K562 (cell line): ENCODE measurements around the gene KPNA1. TPM values are rescaled to one million over a fixed set of nuclear protein-coding genes. Genes with fewer than 3 reads are reported as not detected.

Experiments used
- ATAC-seq: fragments of 200-7000 bp; cut with Tn5 transposase; 3 replicates; pipeline ENCODE4 v1.9.1; 2020; ENCODE audit warnings: moderate library complexity
- BruUV-seq: library from RNA; stranded (reverse); fragments of 400-500 nt; replicated peaks from 2 replicates; lab custom pipeline; 2021; lab: Mats Ljungman, UMichigan
- CTCF ChIA-PET: fragments of 300-600 bp; formaldehyde crosslinking; extraction: SDS; loops from one replicate; lab custom pipeline; 2021; ENCODE audit warnings: low intra/inter-chr PET ratio; lab: Yijun Ruan, JAX
- POLR2A ChIA-PET: fragments of 300-600, 350-650 bp; sonication (Branson Sonifier 250); formaldehyde crosslinking; extraction: SDS; loops from one replicate; lab custom pipeline; 2021; ENCODE audit warnings: antibody characterized with exemption, inconsistent platforms; lab: Yijun Ruan, JAX
- DNase-seq, 4 experiments: peaks; one replicate each; pipeline versions ENCODE4 v3.0.0 to v3.0.0-alpha.2; 2011 to 2018; ENCODE audit warnings: low spot score in 3 of 4, mixed read lengths in 3 of 4; ENCODE audit errors: extremely low read depth in 1 of 4
- FAIRE-seq: peaks from 2 replicates; lab custom pipeline; 2011; peaks lifted over from hg19 to GRCh38; lab: Jason Lieb, UNC
- H2AFZ ChIP-seq: 2 replicates; pipeline ENCODE4 v1.6.0; 2011; ENCODE audit warnings: low read depth, low read length, control low read depth, inconsistent platforms
- H3K27ac ChIP-seq: fragments of 200-600 bp; 3 replicates; pipeline ENCODE4 v1.8.0; 2011; ENCODE audit warnings: low read depth, mild to moderate bottlenecking, control low read depth, inconsistent platforms, low read length, moderate library complexity, mixed read lengths; ENCODE audit errors: extremely low read depth
- H3K27me3 ChIP-seq, 2 experiments: fragments of 300-600 bp in 1 of 2; 2 replicates in 1 of 2; 3 replicates in 1 of 2; pipeline versions ENCODE4 v1.6.0 to v1.8.0; 2011; ENCODE audit warnings: inconsistent platforms in 2 of 2, low read length in 2 of 2, mild to moderate bottlenecking in 1 of 2, mixed read lengths in 1 of 2, moderate library complexity in 1 of 2; ENCODE audit not compliant: control insufficient read depth in 2 of 2, insufficient read depth in 2 of 2
- H3K36me3 ChIP-seq: fragments of 300-600 bp; 3 replicates; pipeline ENCODE4 v1.8.0; 2011; ENCODE audit warnings: mild to moderate bottlenecking, low read length, inconsistent platforms; ENCODE audit not compliant: control insufficient read depth, insufficient read depth
- H3K4me1 ChIP-seq, 2 experiments: fragments of 200-600 bp in 1 of 2; replicated peaks in 1 of 2; 2 replicates in 1 of 2; 3 replicates in 1 of 2; pipeline versions ENCODE4 v1.5.1 to v1.8.0; 2011; ENCODE audit warnings: inconsistent platforms in 2 of 2, low read length in 2 of 2, mild to moderate bottlenecking in 1 of 2, mixed read lengths in 1 of 2, moderate library complexity in 1 of 2; ENCODE audit not compliant: control insufficient read depth in 2 of 2, insufficient read depth in 2 of 2
- H3K4me2 ChIP-seq: 2 replicates; pipeline ENCODE4 v1.6.1; 2011; ENCODE audit warnings: low read length, control low read depth, inconsistent platforms, mixed read lengths; ENCODE audit not compliant: insufficient read depth
- H3K4me3 ChIP-seq: fragments of 200-600 bp; sonication (generic), shearing (Covaris generic); 2 replicates; pipeline ENCODE4 v1.5.1; 2016; ENCODE audit warnings: control low read depth, inconsistent platforms
- H3K79me2 ChIP-seq: fragments of 200-600 bp; 3 replicates; pipeline ENCODE4 v1.8.0; 2011; ENCODE audit warnings: low read length, inconsistent platforms; ENCODE audit not compliant: control insufficient read depth, insufficient read depth
- H3K9ac ChIP-seq, 2 experiments: 2 replicates each; pipeline versions ENCODE4 v1.6.0 to v1.6.1; 2011; ENCODE audit warnings: low read depth in 2 of 2, low read length in 2 of 2, control low read depth in 1 of 2, inconsistent platforms in 1 of 2, mild to moderate bottlenecking in 1 of 2, mixed read lengths in 1 of 2; ENCODE audit not compliant: insufficient read depth in 1 of 2
- H3K9me1 ChIP-seq: one replicate; pipeline ENCODE4 v1.6.0; 2011; ENCODE audit warnings: inconsistent platforms, mild to moderate bottlenecking, low read length, moderate library complexity; ENCODE audit not compliant: control insufficient read depth, insufficient read depth
- H3K9me3 ChIP-seq: replicated peaks from 2 replicates; pipeline ENCODE4 v1.5.1; 2011; ENCODE audit warnings: low read depth, low read length, inconsistent platforms; ENCODE audit not compliant: control insufficient read depth, insufficient read depth
- H4K20me1 ChIP-seq: replicated peaks from 2 replicates; pipeline ENCODE4 v1.6.1; 2011; ENCODE audit warnings: low read length, inconsistent platforms, mixed read lengths; ENCODE audit not compliant: control insufficient read depth, insufficient read depth
- C11orf30 ChIP-seq: fragments of 450-650 bp; IDR thresholded peaks from 2 replicates; pipeline ENCODE4 v1.6.1; 2016; ENCODE audit warnings: low read depth, mild to moderate bottlenecking
- KDM2B ChIP-seq: fragments of 250-450 bp; sonication (Bioruptor Pico); IDR thresholded peaks from 2 replicates; pipeline ENCODE4 v1.8.0; 2021; ENCODE audit warnings: mild to moderate bottlenecking, moderate library complexity
- PML ChIP-seq: IDR thresholded peaks from 2 replicates; pipeline ENCODE4 v1.6.1; 2012; ENCODE audit warnings: low read length, inconsistent platforms
- POLR2A ChIP-seq: fragments of 450-650 bp; conservative IDR thresholded peaks from 2 replicates; pipeline ENCODE4 v1.6.1; 2016
- POLR3A ChIP-seq: IDR thresholded peaks from 2 replicates; pipeline ENCODE4 v1.6.1; 2011; ENCODE audit warnings: borderline replicate concordance, mild to moderate bottlenecking, moderate library complexity; ENCODE audit not compliant: insufficient read length, insufficient read depth; ENCODE audit errors: extremely low read depth
- TEAD1 ChIP-seq, 2 experiments: fragments of 450-650 bp in 1 of 2; sonication (generic) in 1 of 2; formaldehyde crosslinking; IDR thresholded peaks; 2 replicates each; pipeline versions ENCODE4 v1.4.0 to v1.8.0; 2020 to 2022; ENCODE audit warnings: mild to moderate bottlenecking in 2 of 2, missing genetic modification reagents in 1 of 2
- ZNF224 ChIP-seq: sonication (generic); formaldehyde crosslinking; IDR thresholded peaks from 2 replicates; pipeline ENCODE4 v1.8.0; 2022; ENCODE audit warnings: mild to moderate bottlenecking, missing genetic modification reagents
- ZNF316 ChIP-seq: fragments of 450-650 bp; IDR thresholded peaks from 2 replicates; pipeline ENCODE4 v1.6.1; 2016
- WGBS: fragments of 100-300 bp; shearing (Covaris generic); methylation state at CpG from one replicate; pipeline ENCODE4 v1.1.6; 2016; ENCODE audit warnings: low coverage, mixed read lengths; ENCODE audit not compliant: insufficient coverage; ENCODE audit errors: missing lambda C conversion rate; 5-methylcytosine and 5-hydroxymethylcytosine counted together
- in situ Hi-C: fragments of 300-500 bp; cut with MboI; formaldehyde crosslinking; loops from 4 replicates; pipeline ENCODE4 v1.15.0; 2018; ENCODE audit warnings: inconsistent platforms, mixed read lengths
- intact Hi-C: fragments of 100-400 bp; cut with micrococcal nuclease; formaldehyde crosslinking; loops from 2 replicates; pipeline ENCODE4 v1.14.2; 2022
- polyA plus RNA-seq, 8 experiments: library from polyadenylated mRNA; depleted of rRNA in 4 of 8; stranded (reverse) in 5 of 8; unstranded in 3 of 8; fragments of >200 nt; fragmentation: Nextera tagmentation in 2 of 8; fragmentation: Illumina TruSeq in 1 of 8; extraction: Ambion mirVana in 2 of 8; extraction: Trizol in 1 of 8; gene quantifications; 2 replicates each; pipeline versions ENCODE4 v1.2.1 to v1.2.3, GENCODE V29; 2011 to 2014; ENCODE audit warnings: inconsistent platforms in 1 of 8, missing spikeins in 1 of 8
- total RNA-seq, 7 experiments: library from RNA; depleted of rRNA in 6 of 7; stranded (reverse); fragments of >200 nt in 6 of 7; fragmentation: Illumina TruSeq in 2 of 7; extraction: Trizol in 2 of 7; gene quantifications; 2 replicates each; pipeline versions ENCODE4 v1.2.1 to v1.2.3, GENCODE V29; 2011 to 2021; ENCODE audit warnings: low replicate concordance in 1 of 7
- TF ChIP-seq, protein P1 (sequence below): fragments of 450-650 bp; formaldehyde crosslinking; IDR thresholded peaks from 2 replicates; pipeline ENCODE4 v1.4.0; 2022; ENCODE audit warnings: missing genetic modification characterization
- TF ChIP-seq, protein P2 (sequence below): sonication (generic); formaldehyde crosslinking; IDR thresholded peaks from 2 replicates; pipeline ENCODE4 v1.8.0; 2023; ENCODE audit warnings: mild to moderate bottlenecking, missing genetic modification reagents

Gene KPNA1
- total and polyA plus RNA-seq, 9 of the 15 experiments (the other 6 are each of a cell fraction or from before 2014, with no cell fraction given): 9.3 to 53.8 (median 33.5) TPM

DNA sequence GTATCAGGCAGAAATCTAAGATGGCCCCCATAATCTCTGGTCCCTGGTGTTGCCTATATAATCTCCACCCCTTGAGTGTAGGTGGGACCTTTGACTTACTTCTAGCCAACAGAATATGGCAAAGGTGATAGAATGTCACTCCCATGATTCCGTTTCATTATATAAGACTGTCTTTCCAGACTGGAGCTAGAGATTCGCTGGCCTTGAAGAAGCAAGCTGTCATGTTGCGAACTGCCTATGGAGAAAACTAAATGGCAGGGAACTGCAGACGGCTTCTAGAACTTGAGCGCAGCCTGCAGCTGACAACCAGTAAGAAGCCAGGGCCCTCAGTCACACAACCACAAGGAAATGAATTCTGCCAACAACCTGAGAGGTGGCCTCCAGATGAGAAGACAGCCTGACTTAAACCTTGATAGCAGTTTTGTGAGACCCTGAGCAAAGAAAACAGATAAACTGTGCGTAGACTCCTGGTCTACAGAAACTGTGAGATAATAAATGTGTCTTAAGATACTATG lies 2.2 kb upstream of the KPNA1 start (continued):
- TF ChIP-seq, protein P1, sequence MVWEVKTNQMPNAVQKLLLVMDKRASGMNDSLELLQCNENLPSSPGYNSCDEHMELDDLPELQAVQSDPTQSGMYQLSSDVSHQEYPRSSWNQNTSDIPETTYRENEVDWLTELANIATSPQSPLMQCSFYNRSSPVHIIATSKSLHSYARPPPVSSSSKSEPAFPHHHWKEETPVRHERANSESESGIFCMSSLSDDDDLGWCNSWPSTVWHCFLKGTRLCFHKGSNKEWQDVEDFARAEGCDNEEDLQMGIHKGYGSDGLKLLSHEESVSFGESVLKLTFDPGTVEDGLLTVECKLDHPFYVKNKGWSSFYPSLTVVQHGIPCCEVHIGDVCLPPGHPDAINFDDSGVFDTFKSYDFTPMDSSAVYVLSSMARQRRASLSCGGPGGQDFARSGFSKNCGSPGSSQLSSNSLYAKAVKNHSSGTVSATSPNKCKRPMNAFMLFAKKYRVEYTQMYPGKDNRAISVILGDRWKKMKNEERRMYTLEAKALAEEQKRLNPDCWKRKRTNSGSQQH (CRISPR knock-in tag): no peak
- no peak for TF ChIP-seq POLR3A

DNA sequence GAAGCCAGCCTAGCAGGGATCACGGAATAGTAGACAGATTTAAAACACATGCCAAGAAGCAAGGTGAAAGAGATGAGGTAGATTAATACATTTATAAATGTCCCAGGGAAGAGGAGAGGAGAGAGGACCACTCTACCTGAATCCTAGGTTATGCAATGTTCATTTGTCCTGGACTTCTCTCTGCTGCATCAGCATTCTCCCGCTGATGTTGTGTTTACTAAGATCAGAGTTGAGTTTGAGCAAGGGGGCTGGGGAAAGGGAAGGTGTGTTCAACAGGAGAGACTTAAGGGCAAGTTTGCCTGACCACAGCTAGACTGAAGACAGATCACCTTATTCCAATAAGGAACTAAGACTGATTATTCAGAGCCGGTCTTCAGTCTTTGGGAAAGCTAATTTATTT lies 1.1 kb upstream of the KPNA1 start:
- H3K36me3 ChIP-seq: no peaks in the 10 kb centered on the region
- H4K20me1 ChIP-seq: peaks cover 9% of the 10 kb centered on the region; the same call in 1 of the 2 replicates
- TF ChIP-seq ZNF316 (peak; percentile 51), POLR2A (no peak), PML (no peak), ZNF224 (CRISPR knock-in tag) (no peak), KDM2B (no peak), TEAD1 (CRISPR knock-in tag; IDR thresholded peaks at IDR 0.05) (no peak), C11orf30 (peak; percentile 20; the same call in 1 of the 2 replicates)
- TF ChIP-seq, protein P2, sequence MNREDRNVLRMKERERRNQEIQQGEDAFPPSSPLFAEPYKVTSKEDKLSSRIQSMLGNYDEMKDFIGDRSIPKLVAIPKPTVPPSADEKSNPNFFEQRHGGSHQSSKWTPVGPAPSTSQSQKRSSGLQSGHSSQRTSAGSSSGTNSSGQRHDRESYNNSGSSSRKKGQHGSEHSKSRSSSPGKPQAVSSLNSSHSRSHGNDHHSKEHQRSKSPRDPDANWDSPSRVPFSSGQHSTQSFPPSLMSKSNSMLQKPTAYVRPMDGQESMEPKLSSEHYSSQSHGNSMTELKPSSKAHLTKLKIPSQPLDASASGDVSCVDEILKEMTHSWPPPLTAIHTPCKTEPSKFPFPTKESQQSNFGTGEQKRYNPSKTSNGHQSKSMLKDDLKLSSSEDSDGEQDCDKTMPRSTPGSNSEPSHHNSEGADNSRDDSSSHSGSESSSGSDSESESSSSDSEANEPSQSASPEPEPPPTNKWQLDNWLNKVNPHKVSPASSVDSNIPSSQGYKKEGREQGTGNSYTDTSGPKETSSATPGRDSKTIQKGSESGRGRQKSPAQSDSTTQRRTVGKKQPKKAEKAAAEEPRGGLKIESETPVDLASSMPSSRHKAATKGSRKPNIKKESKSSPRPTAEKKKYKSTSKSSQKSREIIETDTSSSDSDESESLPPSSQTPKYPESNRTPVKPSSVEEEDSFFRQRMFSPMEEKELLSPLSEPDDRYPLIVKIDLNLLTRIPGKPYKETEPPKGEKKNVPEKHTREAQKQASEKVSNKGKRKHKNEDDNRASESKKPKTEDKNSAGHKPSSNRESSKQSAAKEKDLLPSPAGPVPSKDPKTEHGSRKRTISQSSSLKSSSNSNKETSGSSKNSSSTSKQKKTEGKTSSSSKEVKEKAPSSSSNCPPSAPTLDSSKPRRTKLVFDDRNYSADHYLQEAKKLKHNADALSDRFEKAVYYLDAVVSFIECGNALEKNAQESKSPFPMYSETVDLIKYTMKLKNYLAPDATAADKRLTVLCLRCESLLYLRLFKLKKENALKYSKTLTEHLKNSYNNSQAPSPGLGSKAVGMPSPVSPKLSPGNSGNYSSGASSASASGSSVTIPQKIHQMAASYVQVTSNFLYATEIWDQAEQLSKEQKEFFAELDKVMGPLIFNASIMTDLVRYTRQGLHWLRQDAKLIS (CRISPR knock-in tag): no peak
- peak overlapping the region; percentile 97 for H2AFZ ChIP-seq
- FAIRE-seq (no peak), DNase-seq (no peak), ATAC-seq (no peak)
- intact Hi-C loops: loop anchor here (5.0 kb wide), 1 partner anchor 59 kb away; no protein-coding TSS in a partner anchor
- H3K9me3 ChIP-seq: no peaks in the 10 kb centered on the region
- in situ Hi-C loops: no loop called here
- H3K4me2 ChIP-seq: no peak overlapping the region
- H3K4me1 ChIP-seq: peaks cover 8 to 10% of the 10 kb centered on the region in 2 experiments; a peak in 4 of 5 replicates
- POLR2A ChIA-PET: interaction anchor here (0.8 to 1.2 kb wide), 3 partner anchors 16 to 564 kb away, joined by 3 to 4 read pairs (median 3); no protein-coding TSS in a partner anchor
- no peaks in the 10 kb centered on the region for H3K27me3 ChIP-seq
- H3K79me2 ChIP-seq: peaks cover 37% of the 10 kb centered on the region
- no peak overlapping the region for H3K4me3 ChIP-seq
- H3K27ac ChIP-seq: peak overlapping the region; percentile 66; the same call in 1 of the 3 replicates
- CTCF ChIA-PET: no interaction called here
- H3K9me1 ChIP-seq: no peaks in the 10 kb centered on the region
- WGBS: 87% methylated on average over 2 of the region's 3 CpGs
- no TSS peak for BruUV-seq
- no peak overlapping the region for H3K9ac ChIP-seq
